Glomerular endothelial cell (primary cell): ENCODE measurements around the gene LIMS3. TPM values are rescaled to one million over a fixed set of nuclear protein-coding genes. Genes with fewer than 3 reads are reported as not detected.
"Not testable (repeated sequence)": the region's sequence is repeated elsewhere in the genome, so short reads cannot be mapped to it uniquely, and the experiment has no call there.

ENCODE experiments used
- DNase-seq: peaks from one replicate; pipeline ENCODE4 v3.0.0-alpha.2; 2011; ENCODE audit warnings: low read depth, low spot score; ENCODE audit errors: extremely low read depth
- total RNA-seq: library from RNA; depleted of rRNA; stranded (reverse); fragments of >200 nt; gene quantifications from 2 replicates; pipeline ENCODE4 v1.2.3, GENCODE V29; 2015

The LIMS3 gene
- 35.2 and 39.3 TPM in 2 replicates for total RNA-seq

GRCh38 chr2:109898462-109899336 is at the start of gene LIMS3:
LIMS3 (plus strand) TSS chr2:109898688; CDS start chr2:109898729, 41 bp downstream.
- DNase-seq, result not testable (repeated sequence)

- DNase-seq, result not testable (repeated sequence)
Observed at GRCh38 chr2:109871129-109871751, 27.2 kb upstream of the LIMS3 start.

- not testable (repeated sequence) for DNase-seq
Observed at GRCh38 chr2:109876625-109877024, 21.9 kb upstream of the LIMS3 start.

GRCh38 chr2:109882112-109882511 is 16.4 kb upstream of the LIMS3 start:
- not testable (repeated sequence) for DNase-seq

GRCh38 chr2:109888414-109888813 is 10.1 kb upstream of the LIMS3 start:
- DNase-seq, result not testable (repeated sequence)

GRCh38 chr2:109889909-109890308 is 8.6 kb upstream of the LIMS3 start:
- DNase-seq, result not testable (repeated sequence)

- not testable (repeated sequence) for DNase-seq
Observed at GRCh38 chr2:109891024-109891423, 7.5 kb upstream of the LIMS3 start.

- not testable (repeated sequence) for DNase-seq
Observed at GRCh38 chr2:109893736-109894135, 4.8 kb upstream of the LIMS3 start.

GRCh38 chr2:109894141-109894540 is 4.3 kb upstream of the LIMS3 start:
- DNase-seq, result not testable (repeated sequence)

GRCh38 chr2:109895090-109895869 is 3.2 kb upstream of the LIMS3 start:
- DNase-seq, result not testable (repeated sequence)

- not testable (repeated sequence) for DNase-seq
Observed at GRCh38 chr2:109896212-109896611, 2.3 kb upstream of the LIMS3 start.

- not testable (repeated sequence) for DNase-seq
Observed at GRCh38 chr2:109897769-109898461, 573 bp upstream of the LIMS3 start.

GRCh38 chr2:109905796-109906195 is 7.3 kb downstream of the LIMS3 start:
- DNase-seq, result not testable (repeated sequence)

GRCh38 chr2:109908626-109909025 is 10.1 kb downstream of the LIMS3 start:
- not testable (repeated sequence) for DNase-seq

GRCh38 chr2:109910789-109911188 is 12.3 kb downstream of the LIMS3 start:
- not testable (repeated sequence) for DNase-seq

GRCh38 chr2:109913911-109914310 is 15.4 kb downstream of the LIMS3 start:
- DNase-seq, result not testable (repeated sequence)

GRCh38 chr2:109914552-109914951 is 16.1 kb downstream of the LIMS3 start:
- not testable (repeated sequence) for DNase-seq

GRCh38 chr2:109915830-109916229 is 17.3 kb downstream of the LIMS3 start:
- not testable (repeated sequence) for DNase-seq

- not testable (repeated sequence) for DNase-seq
Observed at GRCh38 chr2:109920162-109920561, 21.7 kb downstream of the LIMS3 start.
